Body of pancreas (tissue), 4 donors: ENCODE data around the gene NELFB. TPM values are rescaled to one million over a fixed set of nuclear protein-coding genes. Genes with fewer than 3 reads are reported as not detected.
A peak's percentile ranks its signal among the peaks of the same experiment; 100 is the strongest.

Source experiments
- ATAC-seq: fragments of 150-250 bp; one replicate; pipeline ENCODE4 v1.9.1; 2016
- DNase-seq, 4 donors: peaks; one replicate each; pipeline ENCODE4 v3.0.0-alpha.2; 2019
- H3K27ac ChIP-seq, 4 donors: fragments of 200-600 bp; sonication (generic); 1 replicate in 3 of 4; 2 replicates in 1 of 4; pipeline versions ENCODE4 v1.5.1 to v1.6.1; 2016 to 2019; ENCODE audit warnings: mild to moderate bottlenecking in 1 of 4, mixed read lengths in 1 of 4, moderate library complexity in 1 of 4
- H3K27me3 ChIP-seq, 2 donors: fragments of 200-600 bp; sonication (generic); one replicate each; pipeline ENCODE4 v1.6.0; 2016; ENCODE audit warnings: mild to moderate bottlenecking in 1 of 2
- H3K36me3 ChIP-seq, 2 donors: fragments of 200-600 bp; sonication (generic); replicated peaks in 1 of 2; 2 replicates each; pipeline ENCODE4 v1.5.1; 2016; ENCODE audit warnings: low read depth in 2 of 2; ENCODE audit not compliant: insufficient read depth in 1 of 2
- H3K4me1 ChIP-seq: fragments of 200-600 bp; sonication (generic); one replicate; pipeline ENCODE4 v1.6.0; 2016
- H3K4me3 ChIP-seq, 2 donors: fragments of 200-600 bp; sonication (generic); 1 replicate in 1 of 2; 2 replicates in 1 of 2; pipeline ENCODE4 v1.5.1; 2016 to 2019
- H3K9me3 ChIP-seq, 3 donors: fragments of 200-600 bp; sonication (generic); 1 replicate in 2 of 3; 2 replicates in 1 of 3; pipeline ENCODE4 v1.5.1; 2016
- POLR2A ChIP-seq, 3 donors: fragments of 450-650 bp; IDR thresholded peaks; one replicate each; pipeline ENCODE4 v1.6.1; 2016; ENCODE audit warnings: antibody characterized with exemption in 3 of 3, mild to moderate bottlenecking in 2 of 3
- WGBS, 2 donors: methylation state at CpG; one replicate each; pipeline ENCODE4 v1.1.5; 2017; 5-methylcytosine and 5-hydroxymethylcytosine counted together
- intact Hi-C: fragments of 100-400 bp; cut with DNase I; formaldehyde crosslinking; loops from one replicate; pipeline ENCODE4 v1.15.1; 2023
- total RNA-seq, 2 donors: library from RNA; depleted of rRNA; stranded (reverse); fragments of >200 nt; gene quantifications; one replicate each; pipeline ENCODE4 v1.1.0, GENCODE V29; 2016
- TF ChIP-seq, protein P1 (sequence below), 7 experiments: fragments of 450-650 bp in 4 of 7; fragments of 200-600 bp in 3 of 7; sonication (generic) in 3 of 7; IDR thresholded peaks; one replicate each; pipeline ENCODE4 v1.5.1; 2016 to 2019; ENCODE audit warnings: antibody characterized with exemption in 7 of 7

NELFB gene
- total RNA-seq, 2 donors from 2014 or later = 31.3 to 34.2 TPM

DNA sequence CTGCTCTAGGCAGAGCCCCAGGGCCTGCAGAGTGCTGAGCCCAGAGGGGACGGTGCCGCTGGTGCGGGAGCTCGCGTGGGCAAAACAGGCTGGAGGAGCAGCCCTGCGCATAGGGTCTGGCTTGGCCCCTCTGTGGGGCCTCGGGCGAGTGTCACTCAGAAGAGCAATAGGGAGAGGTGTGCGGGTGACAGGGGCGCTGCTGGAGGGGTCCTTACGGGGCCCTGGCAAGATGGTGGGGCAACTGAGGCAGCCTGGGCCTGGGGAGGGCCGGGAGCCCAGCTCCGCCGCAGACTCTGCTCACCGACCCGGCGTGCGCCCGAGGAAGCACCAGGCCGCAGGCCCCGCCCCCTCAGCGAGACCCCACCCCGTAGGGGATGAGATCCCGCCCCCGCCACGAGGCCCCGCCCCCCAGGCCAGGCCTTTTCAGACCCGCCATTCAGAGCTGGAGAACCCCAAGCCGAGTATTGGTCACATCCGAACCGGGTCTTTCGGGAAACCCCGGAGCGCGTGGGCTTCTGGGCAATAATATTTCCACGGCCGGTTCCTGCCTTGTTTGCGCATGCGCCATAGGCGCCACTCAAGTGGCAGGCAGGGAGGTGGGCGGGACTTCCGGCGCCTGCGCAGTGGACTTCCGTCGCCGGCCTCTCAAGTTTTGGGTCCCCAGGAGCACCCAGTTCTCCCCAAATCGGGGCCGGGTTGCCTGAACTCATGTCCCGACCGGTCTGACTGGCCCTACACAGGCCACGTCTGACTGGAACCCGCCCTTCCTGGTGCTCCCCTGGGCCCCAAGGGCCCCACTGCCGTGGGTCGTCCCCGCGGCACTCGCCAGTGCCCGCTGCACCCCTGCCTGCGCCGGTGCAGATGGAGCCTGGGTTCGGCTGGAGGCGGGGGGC is 31.8 kb upstream of the NELFB start:
- DNase-seq (peak; percentile 97 to 99 (median 98)), ATAC-seq (peak; percentile 81)
- Histone ChIP-seq H3K4me3 (peak overlapping the region; percentile 57 to 83), H3K36me3 (no peaks in the 10 kb centered on the region), H3K27me3 (no peaks in the 10 kb centered on the region), H3K9me3 (no peaks in the 10 kb centered on the region), H3K4me1 (peaks cover 63% of the 10 kb centered on the region), H3K27ac (peak overlapping the region; percentile 83 to 96 (median 88))
- intact Hi-C loops = no loop called here
- WGBS, 2 donors = 3% methylated on average over 44 of the region's 63 CpGs; no CpG with 5 or more reads in 1 of the 2 donors
- TF ChIP-seq POLR2A (IDR thresholded peaks at IDR 0.05) = peak; percentile 20 to 62 (median 59)
- TF ChIP-seq, protein P1, sequence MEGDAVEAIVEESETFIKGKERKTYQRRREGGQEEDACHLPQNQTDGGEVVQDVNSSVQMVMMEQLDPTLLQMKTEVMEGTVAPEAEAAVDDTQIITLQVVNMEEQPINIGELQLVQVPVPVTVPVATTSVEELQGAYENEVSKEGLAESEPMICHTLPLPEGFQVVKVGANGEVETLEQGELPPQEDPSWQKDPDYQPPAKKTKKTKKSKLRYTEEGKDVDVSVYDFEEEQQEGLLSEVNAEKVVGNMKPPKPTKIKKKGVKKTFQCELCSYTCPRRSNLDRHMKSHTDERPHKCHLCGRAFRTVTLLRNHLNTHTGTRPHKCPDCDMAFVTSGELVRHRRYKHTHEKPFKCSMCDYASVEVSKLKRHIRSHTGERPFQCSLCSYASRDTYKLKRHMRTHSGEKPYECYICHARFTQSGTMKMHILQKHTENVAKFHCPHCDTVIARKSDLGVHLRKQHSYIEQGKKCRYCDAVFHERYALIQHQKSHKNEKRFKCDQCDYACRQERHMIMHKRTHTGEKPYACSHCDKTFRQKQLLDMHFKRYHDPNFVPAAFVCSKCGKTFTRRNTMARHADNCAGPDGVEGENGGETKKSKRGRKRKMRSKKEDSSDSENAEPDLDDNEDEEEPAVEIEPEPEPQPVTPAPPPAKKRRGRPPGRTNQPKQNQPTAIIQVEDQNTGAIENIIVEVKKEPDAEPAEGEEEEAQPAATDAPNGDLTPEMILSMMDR (IDR thresholded peaks at IDR 0.05) = no peak

DNA sequence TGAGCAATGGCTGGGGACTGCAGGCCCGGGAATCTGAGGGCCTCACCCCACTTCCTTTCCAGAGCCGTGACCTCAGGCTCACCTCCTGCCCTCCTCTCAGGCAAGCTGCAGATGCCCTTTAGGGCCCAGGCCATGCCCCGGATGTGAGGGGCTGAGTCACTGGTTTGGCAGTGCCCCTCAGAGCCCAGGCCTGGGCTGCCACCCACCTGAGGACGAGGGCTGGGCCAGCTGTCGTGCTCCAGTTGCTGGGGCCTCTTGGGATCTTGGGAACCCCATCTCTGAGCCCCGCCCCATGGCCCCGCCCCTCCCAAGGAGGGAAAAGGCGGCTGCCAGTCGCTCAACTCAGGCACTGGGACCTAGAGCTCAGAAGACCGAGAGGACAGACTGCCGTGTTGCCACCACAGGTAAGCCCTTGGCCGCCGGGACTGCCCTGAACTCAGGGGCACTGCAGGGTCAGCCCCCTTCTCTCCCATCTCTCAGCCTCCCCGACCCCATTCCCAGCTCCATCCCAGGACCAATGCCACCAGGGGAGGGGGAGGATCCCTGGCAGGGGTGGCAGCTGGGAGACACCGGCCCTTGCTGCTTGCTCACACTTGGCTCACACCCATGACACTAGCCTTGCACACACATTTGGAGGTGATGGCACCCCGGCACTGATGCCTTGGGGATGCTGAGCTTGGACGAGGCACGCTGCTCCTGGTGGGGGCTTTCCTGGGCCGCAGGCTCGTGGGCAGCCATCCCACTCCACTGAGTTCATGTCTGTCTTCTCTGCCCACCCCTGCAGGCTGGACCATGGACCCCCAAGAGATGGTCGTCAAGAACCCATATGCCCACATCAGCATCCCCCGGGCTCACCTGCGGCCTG is 30.1 kb upstream of the NELFB start, which contains the start of gene CYSRT1:
Gene CYSRT1 (plus strand): TSS at position 345 of the 865 bp plus-strand sequence. CDS start 448 bp downstream, at position 793.
- TF ChIP-seq POLR2A (IDR thresholded peaks at IDR 0.05) = no peak
- TF ChIP-seq, protein P1 (IDR thresholded peaks at IDR 0.05) = no peak
- intact Hi-C loops = no loop called here
- peaks cover 0 to 2% of the 10 kb centered on the region in 2 donors for H3K27me3 ChIP-seq
- 52 to 60% methylated on average over 11 to 19 of the region's 23 CpGs for WGBS, 2 donors
- H3K4me1 ChIP-seq = peaks cover 48% of the 10 kb centered on the region
- H3K36me3 ChIP-seq = no peaks in the 10 kb centered on the region
- no peaks in the 10 kb centered on the region for H3K9me3 ChIP-seq
- DNase-seq (no peak), ATAC-seq (no peak)
- peak within 1 kb of the TSS in 3 of 4 donors; percentile 87 to 96 (median 89) for H3K27ac ChIP-seq
- H3K4me3 ChIP-seq = no peak within 1 kb of the TSS

DNA sequence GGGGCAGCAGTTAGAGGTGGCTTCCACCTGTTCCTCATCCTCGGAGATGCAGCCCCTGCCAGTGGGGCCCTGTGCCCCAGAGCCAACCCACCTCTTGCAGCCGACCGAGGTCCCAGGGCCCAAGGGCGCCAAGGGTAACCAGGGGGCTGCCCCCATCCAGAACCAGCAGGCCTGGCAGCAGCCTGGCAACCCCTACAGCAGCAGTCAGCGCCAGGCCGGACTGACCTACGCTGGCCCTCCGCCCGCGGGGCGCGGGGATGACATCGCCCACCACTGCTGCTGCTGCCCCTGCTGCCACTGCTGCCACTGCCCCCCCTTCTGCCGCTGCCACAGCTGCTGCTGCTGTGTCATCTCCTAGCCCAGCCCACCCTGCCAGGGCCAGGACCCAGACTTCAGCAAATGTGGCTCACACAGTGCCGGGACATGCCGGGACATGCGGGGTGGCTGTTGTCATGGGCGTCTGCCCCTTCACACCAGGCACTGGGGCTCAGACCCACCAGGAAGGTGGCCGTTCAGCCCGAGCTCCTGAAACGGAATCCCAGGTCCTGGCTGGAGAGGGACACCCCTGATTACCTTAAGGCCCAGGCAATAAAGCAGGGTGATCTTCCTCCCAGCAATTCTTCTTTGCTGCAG is 29.3 kb upstream of the NELFB start:
- Histone ChIP-seq H3K27ac (peak overlapping the region in 2 of 4 donors; percentile 76 to 77), H3K4me1 (peaks cover 44% of the 10 kb centered on the region)

More for the DNA sequence above, 29.3 kb upstream of the NELFB start:
- Histone ChIP-seq H3K36me3 (no peaks in the 10 kb centered on the region), H3K27me3 (peaks cover 0 to 9% of the 10 kb centered on the region in 2 donors), H3K4me3 (no peak overlapping the region), H3K9me3 (no peaks in the 10 kb centered on the region)
- 76% methylated on average over 14 of the region's 21 CpGs; no CpG with 5 or more reads in 1 of the 2 donors for WGBS, 2 donors
- DNase-seq = no peak
- intact Hi-C loops = no loop called here
- ATAC-seq = no peak
- TF ChIP-seq, protein P1 (IDR thresholded peaks at IDR 0.05) = no peak
